ENCODE results near the gene ATP6V1B1. TPM values are rescaled to one million over a fixed set of nuclear protein-coding genes. Genes with fewer than 3 reads are reported as not detected.

Gene ATP6V1B1
- total and polyA plus RNA-seq, 4 donors: not detected

DNA sequence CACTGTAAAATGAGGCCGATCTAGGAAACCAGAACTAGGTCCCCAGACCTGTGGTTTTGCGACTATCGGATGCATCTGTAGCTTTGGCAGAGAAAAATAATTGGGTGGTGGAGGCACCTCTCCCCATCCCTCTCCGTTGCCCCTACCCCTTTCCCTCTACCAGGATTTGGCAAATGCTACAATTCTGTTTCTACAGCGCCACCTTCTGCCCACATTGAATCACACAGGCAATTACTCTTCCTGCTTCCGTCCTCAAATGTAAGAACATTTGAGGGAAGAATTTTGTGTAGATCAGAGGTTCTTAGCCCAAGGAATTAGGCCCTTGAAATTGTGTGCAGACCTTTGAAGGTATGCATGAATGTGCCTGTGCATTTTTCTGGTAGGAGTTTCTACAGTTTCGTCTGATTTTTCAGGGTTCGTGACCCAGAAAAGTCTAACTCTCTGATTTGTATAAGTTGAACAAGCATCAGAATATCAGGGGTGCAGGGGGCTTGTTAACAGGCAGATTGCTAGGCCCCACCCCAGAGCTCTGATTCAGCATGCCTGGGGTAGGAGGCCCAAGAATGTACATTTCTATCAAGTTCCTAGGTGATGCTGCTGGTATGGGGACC, 11.2 kb downstream of the ATP6V1B1 start:
- TF ChIP-seq FOXA2 (IDR thresholded peaks at IDR 0.05): no peak
- TF ChIP-seq, protein P1, sequence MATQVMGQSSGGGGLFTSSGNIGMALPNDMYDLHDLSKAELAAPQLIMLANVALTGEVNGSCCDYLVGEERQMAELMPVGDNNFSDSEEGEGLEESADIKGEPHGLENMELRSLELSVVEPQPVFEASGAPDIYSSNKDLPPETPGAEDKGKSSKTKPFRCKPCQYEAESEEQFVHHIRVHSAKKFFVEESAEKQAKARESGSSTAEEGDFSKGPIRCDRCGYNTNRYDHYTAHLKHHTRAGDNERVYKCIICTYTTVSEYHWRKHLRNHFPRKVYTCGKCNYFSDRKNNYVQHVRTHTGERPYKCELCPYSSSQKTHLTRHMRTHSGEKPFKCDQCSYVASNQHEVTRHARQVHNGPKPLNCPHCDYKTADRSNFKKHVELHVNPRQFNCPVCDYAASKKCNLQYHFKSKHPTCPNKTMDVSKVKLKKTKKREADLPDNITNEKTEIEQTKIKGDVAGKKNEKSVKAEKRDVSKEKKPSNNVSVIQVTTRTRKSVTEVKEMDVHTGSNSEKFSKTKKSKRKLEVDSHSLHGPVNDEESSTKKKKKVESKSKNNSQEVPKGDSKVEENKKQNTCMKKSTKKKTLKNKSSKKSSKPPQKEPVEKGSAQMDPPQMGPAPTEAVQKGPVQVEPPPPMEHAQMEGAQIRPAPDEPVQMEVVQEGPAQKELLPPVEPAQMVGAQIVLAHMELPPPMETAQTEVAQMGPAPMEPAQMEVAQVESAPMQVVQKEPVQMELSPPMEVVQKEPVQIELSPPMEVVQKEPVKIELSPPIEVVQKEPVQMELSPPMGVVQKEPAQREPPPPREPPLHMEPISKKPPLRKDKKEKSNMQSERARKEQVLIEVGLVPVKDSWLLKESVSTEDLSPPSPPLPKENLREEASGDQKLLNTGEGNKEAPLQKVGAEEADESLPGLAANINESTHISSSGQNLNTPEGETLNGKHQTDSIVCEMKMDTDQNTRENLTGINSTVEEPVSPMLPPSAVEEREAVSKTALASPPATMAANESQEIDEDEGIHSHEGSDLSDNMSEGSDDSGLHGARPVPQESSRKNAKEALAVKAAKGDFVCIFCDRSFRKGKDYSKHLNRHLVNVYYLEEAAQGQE (IDR thresholded peaks at IDR 0.05): no peak
- TF ChIP-seq, protein P2, sequence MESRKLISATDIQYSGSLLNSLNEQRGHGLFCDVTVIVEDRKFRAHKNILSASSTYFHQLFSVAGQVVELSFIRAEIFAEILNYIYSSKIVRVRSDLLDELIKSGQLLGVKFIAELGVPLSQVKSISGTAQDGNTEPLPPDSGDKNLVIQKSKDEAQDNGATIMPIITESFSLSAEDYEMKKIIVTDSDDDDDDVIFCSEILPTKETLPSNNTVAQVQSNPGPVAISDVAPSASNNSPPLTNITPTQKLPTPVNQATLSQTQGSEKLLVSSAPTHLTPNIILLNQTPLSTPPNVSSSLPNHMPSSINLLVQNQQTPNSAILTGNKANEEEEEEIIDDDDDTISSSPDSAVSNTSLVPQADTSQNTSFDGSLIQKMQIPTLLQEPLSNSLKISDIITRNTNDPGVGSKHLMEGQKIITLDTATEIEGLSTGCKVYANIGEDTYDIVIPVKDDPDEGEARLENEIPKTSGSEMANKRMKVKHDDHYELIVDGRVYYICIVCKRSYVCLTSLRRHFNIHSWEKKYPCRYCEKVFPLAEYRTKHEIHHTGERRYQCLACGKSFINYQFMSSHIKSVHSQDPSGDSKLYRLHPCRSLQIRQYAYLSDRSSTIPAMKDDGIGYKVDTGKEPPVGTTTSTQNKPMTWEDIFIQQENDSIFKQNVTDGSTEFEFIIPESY (IDR thresholded peaks at IDR 0.05): no peak
- TF ChIP-seq RAD21 (IDR thresholded peaks at IDR 0.05): peak; percentile 65 to 76
- TF ChIP-seq, protein P3, sequence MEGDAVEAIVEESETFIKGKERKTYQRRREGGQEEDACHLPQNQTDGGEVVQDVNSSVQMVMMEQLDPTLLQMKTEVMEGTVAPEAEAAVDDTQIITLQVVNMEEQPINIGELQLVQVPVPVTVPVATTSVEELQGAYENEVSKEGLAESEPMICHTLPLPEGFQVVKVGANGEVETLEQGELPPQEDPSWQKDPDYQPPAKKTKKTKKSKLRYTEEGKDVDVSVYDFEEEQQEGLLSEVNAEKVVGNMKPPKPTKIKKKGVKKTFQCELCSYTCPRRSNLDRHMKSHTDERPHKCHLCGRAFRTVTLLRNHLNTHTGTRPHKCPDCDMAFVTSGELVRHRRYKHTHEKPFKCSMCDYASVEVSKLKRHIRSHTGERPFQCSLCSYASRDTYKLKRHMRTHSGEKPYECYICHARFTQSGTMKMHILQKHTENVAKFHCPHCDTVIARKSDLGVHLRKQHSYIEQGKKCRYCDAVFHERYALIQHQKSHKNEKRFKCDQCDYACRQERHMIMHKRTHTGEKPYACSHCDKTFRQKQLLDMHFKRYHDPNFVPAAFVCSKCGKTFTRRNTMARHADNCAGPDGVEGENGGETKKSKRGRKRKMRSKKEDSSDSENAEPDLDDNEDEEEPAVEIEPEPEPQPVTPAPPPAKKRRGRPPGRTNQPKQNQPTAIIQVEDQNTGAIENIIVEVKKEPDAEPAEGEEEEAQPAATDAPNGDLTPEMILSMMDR (IDR thresholded peaks at IDR 0.05; ENCODE audit: low read depth, low read length, missing input control): peak; percentile 62
- no peak for TF ChIP-seq EGR1 (IDR thresholded peaks at IDR 0.05; ENCODE audit: low read depth in 2 of 2)
- no peak for TF ChIP-seq RXRA (IDR thresholded peaks at IDR 0.05)
- TF ChIP-seq, protein P4, sequence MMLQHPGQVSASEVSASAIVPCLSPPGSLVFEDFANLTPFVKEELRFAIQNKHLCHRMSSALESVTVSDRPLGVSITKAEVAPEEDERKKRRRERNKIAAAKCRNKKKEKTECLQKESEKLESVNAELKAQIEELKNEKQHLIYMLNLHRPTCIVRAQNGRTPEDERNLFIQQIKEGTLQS (IDR thresholded peaks at IDR 0.05): no peak
- TF ChIP-seq JUND (IDR thresholded peaks at IDR 0.05): no peak
- no peak for TF ChIP-seq FOXA1 (IDR thresholded peaks at IDR 0.05)
- TF ChIP-seq NR2F2 (IDR thresholded peaks at IDR 0.05): no peak
- Histone ChIP-seq H3K27ac (ENCODE audit: low read depth in 1 of 2, low read length in 2 of 2) (no peak overlapping the region), H3K4me3 (ENCODE audit: low read depth in 1 of 3, low read length in 3 of 3) (no peak overlapping the region), H3K9ac (ENCODE audit: low read depth in 1 of 2, low read length in 2 of 2) (no peak overlapping the region), H3K27me3 (ENCODE audit: control insufficient read depth in 4 of 4, insufficient read depth in 4 of 4, low read length in 3 of 4) (peaks cover 0 to 6% (median 0%) of the 10 kb centered on the region in 4 donors), H3K9me3 (ENCODE audit: control insufficient read depth in 4 of 4, low read length in 3 of 4) (no peaks in the 10 kb centered on the region), H3K4me1 (ENCODE audit: control insufficient read depth in 4 of 4, insufficient read depth in 4 of 4, low read length in 3 of 4) (peaks cover 2 to 9% (median 3%) of the 10 kb centered on the region in 4 donors), H3K36me3 (ENCODE audit: control insufficient read depth in 4 of 4, insufficient read depth in 3 of 4, low read depth in 1 of 4, low read length in 3 of 4) (no peaks in the 10 kb centered on the region)
- 16% methylated on average over 8 of the region's 8 CpGs for WGBS
- DNase-seq (ENCODE audit: low spot score): peak; percentile 58

DNA sequence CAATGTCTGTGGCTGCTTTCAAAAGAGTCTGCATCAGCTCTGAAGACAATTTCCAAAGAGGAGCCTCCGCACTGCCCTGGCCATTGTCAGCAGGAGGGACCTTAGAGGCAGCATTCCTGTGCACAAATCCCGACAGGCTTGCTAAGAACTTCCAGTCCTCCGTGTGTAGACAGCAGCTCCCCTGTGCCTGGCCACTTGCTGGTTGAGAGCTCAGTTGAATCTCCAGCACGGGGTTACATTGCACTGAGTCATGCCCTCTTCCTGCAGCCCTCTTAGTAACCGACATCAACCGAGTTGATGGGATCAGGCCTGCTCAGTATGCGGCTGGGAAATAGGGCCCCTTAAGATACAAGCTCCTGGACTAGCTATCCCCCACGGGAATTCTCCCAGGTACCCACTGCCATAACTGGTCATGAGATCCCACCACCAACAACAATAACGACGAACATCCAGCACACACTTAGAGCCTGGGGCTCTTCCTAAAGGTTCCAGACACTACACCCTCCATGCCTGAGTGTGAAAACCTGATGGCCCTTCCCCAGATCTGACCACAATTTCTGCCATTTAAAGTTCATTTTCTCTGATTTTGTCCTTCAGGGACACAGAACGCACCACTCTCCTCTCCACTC, 12.0 kb downstream of the ATP6V1B1 start:
- Histone ChIP-seq H3K4me3 (ENCODE audit: low read depth in 1 of 3, low read length in 3 of 3) (peak overlapping the region in 1 of 3 donors; percentile 39), H3K36me3 (ENCODE audit: control insufficient read depth in 4 of 4, insufficient read depth in 3 of 4, low read depth in 1 of 4, low read length in 3 of 4) (no peaks in the 10 kb centered on the region), H3K9me3 (ENCODE audit: control insufficient read depth in 4 of 4, low read length in 3 of 4) (no peaks in the 10 kb centered on the region), H3K27ac (ENCODE audit: low read depth in 1 of 2, low read length in 2 of 2) (no peak overlapping the region), H3K9ac (ENCODE audit: low read depth in 1 of 2, low read length in 2 of 2) (no peak overlapping the region), H3K27me3 (ENCODE audit: control insufficient read depth in 4 of 4, insufficient read depth in 4 of 4, low read length in 3 of 4) (peaks cover 0 to 6% (median 0%) of the 10 kb centered on the region in 4 donors), H3K4me1 (ENCODE audit: control insufficient read depth in 4 of 4, insufficient read depth in 4 of 4, low read length in 3 of 4) (peaks cover 2 to 9% (median 3%) of the 10 kb centered on the region in 4 donors)
- 45% methylated on average over 11 of the region's 11 CpGs for WGBS
- DNase-seq (ENCODE audit: low spot score): no peak
- TF ChIP-seq EGR1 (IDR thresholded peaks at IDR 0.05; ENCODE audit: low read depth in 2 of 2) (no peak), FOXA2 (IDR thresholded peaks at IDR 0.05) (no peak), YY1 (IDR thresholded peaks at IDR 0.05) (no peak), HNF4A (conservative IDR thresholded peaks at IDR 0.05) (no peak), RAD21 (IDR thresholded peaks at IDR 0.05) (no peak), MAX (IDR thresholded peaks at IDR 0.05) (no peak), SP1 (IDR thresholded peaks at IDR 0.05) (no peak), NR2F2 (IDR thresholded peaks at IDR 0.05) (no peak), RXRA (IDR thresholded peaks at IDR 0.05) (no peak), FOXA1 (IDR thresholded peaks at IDR 0.05) (no peak), TAF1 (conservative IDR thresholded peaks at IDR 0.05) (no peak), JUND (IDR thresholded peaks at IDR 0.05) (no peak)
- TF ChIP-seq, protein P1 (IDR thresholded peaks at IDR 0.05): no peak
- TF ChIP-seq, protein P3 (IDR thresholded peaks at IDR 0.05; ENCODE audit: low read depth, low read length, missing input control): no peak

All from liver (tissue), 9 donors.